ENCODE results near the gene CBLN2. TPM values are rescaled to one million over a fixed set of nuclear protein-coding genes. Genes with fewer than 3 reads are reported as not detected.

The CBLN2 gene
- total RNA-seq (2014; rRNA removed; shearing (Covaris generic); ENCODE audit: low replicate concordance) = not detected in 2 replicates

GRCh38 chr18:72544092-72544886, at the start of gene CBLN2:
Gene CBLN2 (minus strand): TSS chr18:72544342. CDS start chr18:72542160, 2,182 bp downstream.
- in situ Hi-C loops (cut with HindIII; ENCODE audit: low pct_unique_long_range_greater_than_20kb, low sequenced_read_pairs) = no loop called here
- peak; percentile 56 for DNase-seq (ENCODE audit: low read depth)

- in situ Hi-C loops (cut with HindIII; ENCODE audit: low pct_unique_long_range_greater_than_20kb, low sequenced_read_pairs) = no loop called here
- DNase-seq (ENCODE audit: low read depth) = no peak
Measured at GRCh38 chr18:72588360-72588759, 44.2 kb upstream of the CBLN2 start.

- in situ Hi-C loops (cut with HindIII; ENCODE audit: low pct_unique_long_range_greater_than_20kb, low sequenced_read_pairs) = no loop called here
- DNase-seq (ENCODE audit: low read depth) = no peak
Measured at GRCh38 chr18:72584787-72585186, 40.6 kb upstream of the CBLN2 start.

GRCh38 chr18:72581976-72582375, 37.8 kb upstream of the CBLN2 start:
- in situ Hi-C loops (cut with HindIII; ENCODE audit: low pct_unique_long_range_greater_than_20kb, low sequenced_read_pairs) = no loop called here
- DNase-seq (ENCODE audit: low read depth) = no peak

- in situ Hi-C loops (cut with HindIII; ENCODE audit: low pct_unique_long_range_greater_than_20kb, low sequenced_read_pairs) = no loop called here
- no peak for DNase-seq (ENCODE audit: low read depth)
Measured at GRCh38 chr18:72572896-72573295, 28.8 kb upstream of the CBLN2 start.

- DNase-seq (ENCODE audit: low read depth) = no peak
- in situ Hi-C loops (cut with HindIII; ENCODE audit: low pct_unique_long_range_greater_than_20kb, low sequenced_read_pairs) = no loop called here
Measured at GRCh38 chr18:72566290-72566689, 22.1 kb upstream of the CBLN2 start.

GRCh38 chr18:72555968-72556367, 11.8 kb upstream of the CBLN2 start:
- DNase-seq (ENCODE audit: low read depth) = no peak
- in situ Hi-C loops (cut with HindIII; ENCODE audit: low pct_unique_long_range_greater_than_20kb, low sequenced_read_pairs) = no loop called here

GRCh38 chr18:72555101-72555500, 11.0 kb upstream of the CBLN2 start:
- in situ Hi-C loops (cut with HindIII; ENCODE audit: low pct_unique_long_range_greater_than_20kb, low sequenced_read_pairs) = no loop called here
- no peak for DNase-seq (ENCODE audit: low read depth)

GRCh38 chr18:72543357-72544055, 636 bp downstream of the CBLN2 start:
- DNase-seq (ENCODE audit: low read depth) = no peak
- in situ Hi-C loops (cut with HindIII; ENCODE audit: low pct_unique_long_range_greater_than_20kb, low sequenced_read_pairs) = no loop called here

GRCh38 chr18:72542984-72543356, 1.2 kb downstream of the CBLN2 start:
- no peak for DNase-seq (ENCODE audit: low read depth)
- in situ Hi-C loops (cut with HindIII; ENCODE audit: low pct_unique_long_range_greater_than_20kb, low sequenced_read_pairs) = no loop called here

GRCh38 chr18:72542342-72542741, 1.8 kb downstream of the CBLN2 start:
- peak; percentile 16 for DNase-seq (ENCODE audit: low read depth)
- in situ Hi-C loops (cut with HindIII; ENCODE audit: low pct_unique_long_range_greater_than_20kb, low sequenced_read_pairs) = no loop called here

GRCh38 chr18:72541871-72542332, 2.2 kb downstream of the CBLN2 start:
- peak; percentile 37 for DNase-seq (ENCODE audit: low read depth)
- in situ Hi-C loops (cut with HindIII; ENCODE audit: low pct_unique_long_range_greater_than_20kb, low sequenced_read_pairs) = no loop called here

GRCh38 chr18:72539901-72540300, 4.2 kb downstream of the CBLN2 start:
- DNase-seq (ENCODE audit: low read depth) = no peak
- in situ Hi-C loops (cut with HindIII; ENCODE audit: low pct_unique_long_range_greater_than_20kb, low sequenced_read_pairs) = no loop called here

GRCh38 chr18:72530622-72531021, 13.5 kb downstream of the CBLN2 start:
- DNase-seq (ENCODE audit: low read depth) = peak; percentile 12
- in situ Hi-C loops (cut with HindIII; ENCODE audit: low pct_unique_long_range_greater_than_20kb, low sequenced_read_pairs) = no loop called here

GRCh38 chr18:72504866-72505265, 39.3 kb downstream of the CBLN2 start:
- DNase-seq (ENCODE audit: low read depth) = no peak
- in situ Hi-C loops (cut with HindIII; ENCODE audit: low pct_unique_long_range_greater_than_20kb, low sequenced_read_pairs) = no loop called here

GRCh38 chr18:72502671-72503431, 41.3 kb downstream of the CBLN2 start:
- no peak for DNase-seq (ENCODE audit: low read depth)
- in situ Hi-C loops (cut with HindIII; ENCODE audit: low pct_unique_long_range_greater_than_20kb, low sequenced_read_pairs) = no loop called here

GRCh38 chr18:72492497-72492896, 51.6 kb downstream of the CBLN2 start:
- no peak for DNase-seq (ENCODE audit: low read depth)
- in situ Hi-C loops (cut with HindIII; ENCODE audit: low pct_unique_long_range_greater_than_20kb, low sequenced_read_pairs) = no loop called here
